C4-2B (cell line): Measurements from ENCODE around the gene RPL4.

Experiments
- ZFX ChIP-seq: fragments of 450-650 bp; IDR thresholded peaks from 2 replicates; pipeline ENCODE4 v1.6.1; 2017
- TF ChIP-seq, protein P1 (sequence below): fragments of 450-650 bp; conservative IDR thresholded peaks from 2 replicates; pipeline ENCODE4 v1.5.1; 2017; ENCODE audit warnings: mild to moderate bottlenecking

DNA sequence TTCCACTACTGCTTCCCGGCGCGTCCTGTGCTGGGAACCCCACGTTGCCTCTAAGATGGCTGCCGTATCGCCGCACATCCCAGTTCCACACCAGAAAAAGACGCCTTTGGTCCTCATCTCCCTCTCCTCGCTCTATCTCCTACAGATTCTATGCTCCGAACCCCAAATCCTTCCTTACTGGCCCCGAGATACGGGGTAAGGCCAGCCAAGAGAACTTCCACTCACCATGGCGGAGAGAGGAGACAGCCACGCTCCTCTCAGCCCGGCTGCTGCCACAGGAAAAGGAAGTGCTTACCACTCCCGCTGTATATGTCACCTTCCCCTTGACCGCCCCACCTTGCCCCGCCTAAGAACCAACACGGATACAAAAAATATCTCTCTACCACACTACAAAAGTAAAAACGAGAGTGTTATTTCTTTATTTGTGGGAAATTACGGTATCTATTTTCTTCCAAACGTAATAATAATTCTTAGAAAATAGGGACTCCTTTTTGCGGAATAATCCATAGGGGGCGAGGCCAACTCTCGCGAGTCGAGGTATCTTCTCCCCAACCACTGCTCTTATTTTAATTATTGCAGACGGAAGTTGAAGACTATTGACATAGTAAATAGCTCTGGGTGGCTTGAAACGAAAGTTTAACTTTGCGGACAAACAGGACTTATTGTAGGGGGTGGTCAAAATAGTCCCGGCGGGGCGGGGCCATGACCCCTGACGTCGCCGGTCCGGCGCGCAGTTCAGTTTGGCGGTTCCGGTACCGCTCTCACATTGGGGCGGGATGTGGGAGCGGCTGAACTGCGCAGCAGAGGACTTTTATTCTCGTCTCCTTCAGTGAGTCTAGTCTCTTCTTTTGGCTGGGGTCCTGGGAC is at the start of gene RPL4, which contains the start of gene ZWILCH:
- TF ChIP-seq, protein P1, sequence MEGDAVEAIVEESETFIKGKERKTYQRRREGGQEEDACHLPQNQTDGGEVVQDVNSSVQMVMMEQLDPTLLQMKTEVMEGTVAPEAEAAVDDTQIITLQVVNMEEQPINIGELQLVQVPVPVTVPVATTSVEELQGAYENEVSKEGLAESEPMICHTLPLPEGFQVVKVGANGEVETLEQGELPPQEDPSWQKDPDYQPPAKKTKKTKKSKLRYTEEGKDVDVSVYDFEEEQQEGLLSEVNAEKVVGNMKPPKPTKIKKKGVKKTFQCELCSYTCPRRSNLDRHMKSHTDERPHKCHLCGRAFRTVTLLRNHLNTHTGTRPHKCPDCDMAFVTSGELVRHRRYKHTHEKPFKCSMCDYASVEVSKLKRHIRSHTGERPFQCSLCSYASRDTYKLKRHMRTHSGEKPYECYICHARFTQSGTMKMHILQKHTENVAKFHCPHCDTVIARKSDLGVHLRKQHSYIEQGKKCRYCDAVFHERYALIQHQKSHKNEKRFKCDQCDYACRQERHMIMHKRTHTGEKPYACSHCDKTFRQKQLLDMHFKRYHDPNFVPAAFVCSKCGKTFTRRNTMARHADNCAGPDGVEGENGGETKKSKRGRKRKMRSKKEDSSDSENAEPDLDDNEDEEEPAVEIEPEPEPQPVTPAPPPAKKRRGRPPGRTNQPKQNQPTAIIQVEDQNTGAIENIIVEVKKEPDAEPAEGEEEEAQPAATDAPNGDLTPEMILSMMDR: no peak
- no peak for TF ChIP-seq ZFX
